ENCODE measurements around the gene BICRA.

The BICRA gene

DNA sequence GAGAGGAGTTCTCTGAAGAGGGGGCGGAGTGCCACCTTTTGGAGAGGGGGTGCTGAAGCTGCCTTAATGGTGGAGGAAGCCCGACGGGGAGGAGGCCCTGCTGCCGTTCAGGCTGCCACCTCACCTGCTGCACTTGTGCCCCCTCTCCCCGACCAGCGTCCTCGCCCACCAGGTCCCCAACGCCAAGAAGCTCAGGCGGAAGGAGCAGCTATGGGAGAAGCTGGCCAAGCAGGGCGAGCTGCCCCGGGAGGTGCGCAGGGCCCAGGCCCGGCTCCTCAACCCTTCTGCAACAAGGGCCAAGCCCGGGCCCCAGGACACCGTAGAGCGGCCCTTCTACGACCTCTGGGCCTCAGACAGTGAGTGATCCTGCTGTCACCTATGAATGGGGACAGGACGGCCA lies 141.8 kb downstream of the BICRA start:
- no peak for DNase-seq (ENCODE audit: low spot score)

DNA sequence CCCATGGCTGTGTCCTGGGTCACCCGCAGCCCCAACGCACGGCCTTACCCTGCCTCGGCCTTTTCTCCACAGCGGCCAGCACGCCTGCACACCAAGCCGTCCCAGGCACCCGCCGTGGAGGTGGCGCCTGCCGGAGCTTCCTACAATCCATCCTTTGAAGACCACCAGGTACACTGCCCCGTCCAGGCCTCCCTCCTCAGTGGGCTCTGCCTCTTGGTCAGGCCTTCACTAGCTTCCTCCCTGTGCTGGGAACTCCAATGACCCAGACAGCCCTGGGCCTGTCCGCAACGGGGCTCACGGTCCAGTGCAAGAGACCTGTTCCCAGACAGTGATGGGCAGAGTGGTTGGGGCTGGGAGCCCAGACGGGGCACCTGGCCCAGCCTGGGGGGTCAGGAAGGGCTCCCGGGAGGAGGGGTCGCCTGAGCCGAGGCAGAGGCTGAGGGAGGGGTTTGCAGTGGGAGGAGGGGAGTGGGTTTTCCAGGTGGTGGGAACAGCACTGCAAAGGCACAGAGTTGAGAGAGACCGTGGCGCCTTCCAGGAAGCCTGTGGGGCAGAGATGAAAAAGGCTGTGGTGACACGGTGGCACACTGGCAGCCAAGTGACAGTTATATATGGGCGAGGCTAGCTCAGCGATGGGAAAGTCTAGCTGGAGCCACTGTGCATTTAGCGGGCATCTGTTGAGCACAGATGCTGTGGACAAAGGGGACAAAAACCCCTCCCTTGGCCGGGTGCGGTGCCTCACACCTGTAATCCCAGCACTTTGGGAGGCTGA lies 143.7 kb downstream of the BICRA start:
- no peak for DNase-seq (ENCODE audit: low spot score)
